ENCODE data around the gene GTPBP8.
"Not testable (repeated sequence)": the region's sequence is repeated elsewhere in the genome, so short reads cannot be mapped to it uniquely, and the experiment has no call there.

Gene GTPBP8

DNA sequence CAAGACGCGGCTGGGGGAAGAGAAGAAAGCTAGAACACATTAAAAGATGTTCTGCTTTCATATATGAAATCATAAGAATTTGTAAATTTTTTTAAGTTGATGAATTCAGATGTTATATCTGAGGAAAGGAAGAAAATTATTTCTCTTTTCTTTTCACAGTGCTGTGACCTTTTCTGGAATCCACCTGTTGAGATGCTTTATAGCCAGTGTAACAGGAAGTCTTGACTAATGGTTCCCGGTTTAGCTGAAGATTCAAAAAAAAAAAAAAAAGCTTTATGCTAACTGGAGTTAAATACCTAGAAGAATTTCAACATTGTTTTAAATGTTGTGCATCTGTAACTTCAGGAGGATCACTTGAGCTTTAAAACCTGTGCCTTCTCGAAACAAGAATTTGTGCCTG lies 9.9 kb downstream of the GTPBP8 start:
- DNase-seq = no peak

DNA sequence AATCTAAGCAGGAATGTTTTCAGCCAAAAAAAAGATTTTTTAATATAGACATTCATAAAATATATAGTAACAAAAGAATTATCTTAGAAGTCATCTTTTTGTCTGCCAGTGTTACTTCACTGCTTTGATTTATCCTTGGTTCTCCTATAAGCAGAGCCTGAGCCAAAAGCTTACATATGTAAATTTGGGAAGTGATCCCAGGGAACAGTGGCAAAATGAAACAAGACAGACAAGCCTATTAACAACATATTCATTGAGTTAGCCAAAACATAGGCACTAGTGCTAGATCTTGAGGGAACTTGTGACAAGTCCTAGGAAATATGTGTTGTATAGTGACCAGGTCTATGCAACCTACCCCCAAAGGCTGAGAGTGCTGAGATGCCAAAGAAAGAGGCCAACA lies 11.3 kb downstream of the GTPBP8 start:
- no peak for DNase-seq

DNA sequence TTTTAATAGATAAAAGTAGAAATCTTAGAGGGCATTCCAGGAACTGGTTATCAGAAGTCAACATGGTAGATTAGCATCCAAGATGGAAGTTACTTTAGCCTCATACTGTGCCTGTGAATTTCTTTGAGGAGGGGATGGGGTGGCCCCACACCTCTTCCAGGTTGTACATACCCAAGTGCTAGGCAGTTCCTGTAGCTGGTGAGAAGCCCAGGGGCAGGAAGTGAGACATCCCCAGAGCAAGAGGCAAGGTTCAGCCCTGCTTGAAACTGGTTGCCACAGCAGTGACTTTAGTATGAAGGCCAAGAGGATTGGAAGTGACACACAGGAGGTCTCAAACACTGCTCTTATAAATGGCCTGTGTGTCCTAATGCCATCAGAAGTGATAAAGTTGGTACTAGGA lies 11.9 kb downstream of the GTPBP8 start:
- DNase-seq = no peak

DNA sequence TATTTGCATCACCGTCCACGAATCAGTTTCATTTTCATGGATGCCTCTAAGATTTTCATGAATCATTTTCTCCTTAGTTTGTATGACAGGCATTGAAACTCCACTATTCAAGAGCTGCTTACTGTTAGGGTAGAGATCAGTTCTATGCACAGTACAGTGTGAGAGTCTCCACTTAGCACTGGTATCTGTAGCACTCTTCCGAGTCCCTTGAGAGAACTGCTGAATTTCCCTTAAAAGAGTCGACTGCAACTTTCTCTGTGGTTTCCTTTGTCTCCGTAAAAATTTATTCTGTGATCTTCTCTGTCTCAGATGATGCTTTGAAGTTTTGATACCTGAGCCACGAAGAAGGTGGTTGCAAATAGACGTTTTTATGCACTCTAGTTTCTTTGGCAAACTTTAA lies 14.8 kb downstream of the GTPBP8 start:
- DNase-seq = no peak

DNA sequence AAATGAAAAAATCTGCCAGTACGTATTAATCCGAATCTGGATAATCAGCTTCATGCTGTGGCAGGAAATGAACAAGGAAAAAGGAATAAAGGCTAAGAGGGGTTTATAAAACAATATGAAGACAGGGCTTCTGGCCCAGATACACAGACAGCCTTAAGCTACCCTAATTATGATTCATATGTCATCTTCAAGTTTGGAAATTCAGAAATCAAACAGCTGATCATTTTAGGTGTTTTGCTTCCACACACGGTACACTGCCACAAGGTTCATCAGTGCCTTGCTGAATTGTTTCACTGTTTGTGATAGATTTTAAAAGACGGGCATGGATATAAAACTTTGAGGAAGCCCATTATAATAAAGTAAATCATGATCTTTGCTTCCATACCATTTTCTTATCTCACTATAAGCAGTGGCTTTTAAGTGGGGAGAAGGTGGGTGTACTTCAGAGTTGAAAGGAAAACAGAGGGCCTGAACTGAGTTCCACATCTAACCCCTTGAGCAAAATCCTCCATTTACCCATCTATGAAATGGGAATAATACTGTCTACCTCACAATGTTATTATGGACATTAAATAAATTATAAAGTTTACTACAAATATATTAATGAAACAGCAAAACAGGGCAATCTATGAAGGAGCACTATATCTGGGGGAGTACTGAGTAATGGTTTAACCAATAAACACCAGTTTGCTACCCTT lies 15.7 kb downstream of the GTPBP8 start:
- DNase-seq = no peak

DNA sequence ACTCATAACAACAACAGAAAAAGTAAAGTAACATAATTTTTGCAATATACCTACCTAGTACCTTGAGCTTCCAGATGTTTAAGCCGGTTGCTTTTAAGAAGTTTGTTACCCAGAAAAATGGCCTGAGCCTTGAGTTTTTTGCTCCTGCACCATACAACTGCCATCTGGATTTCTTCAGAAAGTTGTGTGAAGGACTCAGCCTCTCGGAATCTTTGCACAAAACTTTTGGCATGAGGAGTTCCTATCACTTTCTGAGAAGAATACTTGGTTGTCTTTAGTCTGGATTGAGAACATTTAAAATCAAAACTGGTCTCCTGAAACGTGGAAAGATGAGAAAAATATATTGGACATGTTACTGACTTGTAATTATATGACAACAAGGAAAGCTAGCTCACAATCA lies 17.3 kb downstream of the GTPBP8 start:
- DNase-seq = no peak

DNA sequence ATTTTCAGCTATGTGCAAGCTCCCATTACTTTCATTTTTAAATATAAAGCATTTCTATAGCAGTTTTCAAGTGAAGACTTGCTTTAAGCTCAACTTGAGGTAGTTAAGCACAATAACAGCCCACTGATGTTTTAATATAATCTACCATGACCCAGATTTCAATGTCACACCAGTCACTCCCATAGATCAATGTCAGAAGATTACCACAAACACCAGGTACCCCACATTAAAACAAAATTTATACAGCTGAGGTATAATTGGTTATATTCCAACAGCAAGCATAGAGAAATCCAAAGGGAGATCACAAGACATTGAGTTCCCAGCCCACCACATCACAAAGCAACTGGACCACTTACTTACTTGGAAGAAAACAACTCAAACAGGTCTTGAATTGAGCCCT lies 22.8 kb downstream of the GTPBP8 start:
- DNase-seq = no peak

DNA sequence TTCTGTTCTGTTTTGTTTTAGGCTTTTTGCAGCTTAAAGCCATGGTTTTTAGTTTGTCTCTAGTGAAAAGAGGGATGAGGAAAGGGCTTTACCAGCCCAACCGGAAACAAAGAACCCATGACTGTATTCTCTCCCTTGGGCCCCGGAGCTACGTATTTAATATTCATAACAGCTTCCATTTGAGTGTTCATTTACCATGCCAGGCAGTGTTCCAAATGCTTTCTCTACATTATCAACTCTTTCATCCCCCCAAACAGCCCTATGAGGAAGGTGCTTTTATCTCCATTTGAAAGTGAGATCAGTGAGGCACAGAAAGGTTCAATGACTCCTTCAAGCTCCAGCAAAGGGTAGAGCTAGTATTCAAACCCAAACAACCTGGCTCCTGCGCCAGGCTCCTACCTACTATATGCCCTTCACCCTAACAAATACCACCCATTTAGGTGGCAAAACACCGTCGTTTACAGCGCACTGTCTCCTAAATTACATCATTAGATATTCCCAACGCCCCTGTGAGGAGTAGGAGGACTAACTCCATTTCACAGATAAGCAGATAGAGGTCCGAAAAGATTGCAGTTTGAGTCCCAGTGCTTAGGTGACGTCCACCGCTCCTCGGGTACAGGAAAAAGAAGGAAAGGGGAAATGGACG lies 27.9 kb downstream of the GTPBP8 start:
- peak in 2 of 51 donors; percentile 8 to 63 for DNase-seq

DNA sequence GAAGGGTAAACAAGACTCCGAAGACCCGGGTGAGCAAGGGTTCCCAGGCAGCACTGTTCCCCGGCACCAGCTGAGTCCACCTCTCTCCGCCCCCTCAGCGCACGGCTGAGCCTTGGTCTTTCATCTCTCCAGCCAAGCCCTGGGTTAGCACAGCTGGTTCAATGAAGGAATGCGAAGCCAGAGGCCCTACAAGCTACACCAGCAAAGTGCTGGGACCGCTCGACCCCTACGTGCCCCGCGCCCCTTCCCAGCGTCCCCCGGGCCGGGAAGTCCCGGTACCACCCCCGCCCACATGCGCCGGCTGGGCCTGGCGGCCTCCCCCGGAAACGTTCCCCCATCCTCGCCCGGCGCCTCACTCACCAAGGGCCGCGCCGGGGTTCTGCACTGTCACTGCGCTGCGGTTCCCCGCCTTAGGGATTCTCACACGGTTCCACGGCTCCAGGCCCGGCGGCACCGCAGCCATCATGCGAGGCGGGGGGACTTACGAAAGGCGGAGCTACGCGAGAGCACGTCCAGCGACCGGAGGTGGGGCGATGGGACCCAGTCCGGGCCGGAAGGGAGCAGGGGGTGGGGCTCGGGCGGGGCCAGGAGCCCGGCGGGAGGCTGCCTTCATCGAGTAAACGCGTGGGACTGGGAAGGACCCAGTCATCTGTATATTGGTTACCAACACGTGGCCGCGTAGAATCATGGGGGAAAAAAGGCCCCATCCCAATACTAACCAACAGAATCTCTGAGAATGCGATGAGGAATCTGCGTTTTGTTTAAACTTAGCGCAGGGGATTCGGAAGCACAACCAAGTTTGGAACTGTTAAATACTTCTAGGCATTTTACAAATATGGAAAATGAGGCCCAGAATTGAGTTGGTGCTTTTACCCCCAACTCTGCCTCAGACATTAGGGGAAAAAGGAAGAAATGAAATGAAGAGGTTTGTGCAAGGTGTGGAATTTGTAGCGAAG lies 28.7 kb downstream of the GTPBP8 start:
- peak; percentile 66 to 98 (median 91) for DNase-seq

DNA sequence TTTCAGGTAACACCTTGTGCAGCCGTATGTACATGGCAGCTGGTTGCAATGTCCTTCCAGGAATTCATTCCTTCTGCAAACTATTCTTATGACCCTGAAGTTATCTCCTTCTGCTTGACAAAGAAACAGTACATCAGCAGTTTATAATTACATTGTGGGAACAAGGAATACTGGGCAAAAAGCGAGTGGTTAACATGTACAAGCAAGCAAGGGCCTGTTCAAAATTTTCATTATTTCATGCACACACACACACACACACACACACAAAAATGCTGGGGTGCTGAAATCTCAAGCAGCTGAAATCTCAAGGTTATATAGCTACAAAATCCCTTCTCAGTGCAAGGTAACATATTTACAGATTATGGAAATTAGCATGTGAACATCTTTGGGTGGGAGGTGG lies 30.7 kb downstream of the GTPBP8 start:
- DNase-seq = no peak

DNA sequence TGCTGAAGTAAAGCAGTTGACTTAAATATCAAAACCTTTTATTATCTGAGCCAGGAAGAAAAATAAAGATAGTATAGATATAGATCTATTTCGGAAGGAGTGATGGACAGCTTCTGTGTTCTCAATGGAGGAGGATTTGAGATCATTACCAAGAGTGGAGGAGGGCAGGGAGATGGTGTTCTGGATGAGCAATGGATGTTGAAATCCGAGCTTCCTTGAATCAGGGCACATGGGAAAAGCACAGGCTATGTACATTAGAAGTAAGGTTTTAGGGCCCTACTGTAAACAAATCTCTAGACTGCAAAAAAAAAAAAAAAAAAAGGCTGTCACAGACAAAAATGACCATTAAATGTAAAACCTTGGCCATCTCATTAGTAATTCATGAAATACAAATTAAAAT lies 43.2 kb downstream of the GTPBP8 start:
- no peak for DNase-seq

DNA sequence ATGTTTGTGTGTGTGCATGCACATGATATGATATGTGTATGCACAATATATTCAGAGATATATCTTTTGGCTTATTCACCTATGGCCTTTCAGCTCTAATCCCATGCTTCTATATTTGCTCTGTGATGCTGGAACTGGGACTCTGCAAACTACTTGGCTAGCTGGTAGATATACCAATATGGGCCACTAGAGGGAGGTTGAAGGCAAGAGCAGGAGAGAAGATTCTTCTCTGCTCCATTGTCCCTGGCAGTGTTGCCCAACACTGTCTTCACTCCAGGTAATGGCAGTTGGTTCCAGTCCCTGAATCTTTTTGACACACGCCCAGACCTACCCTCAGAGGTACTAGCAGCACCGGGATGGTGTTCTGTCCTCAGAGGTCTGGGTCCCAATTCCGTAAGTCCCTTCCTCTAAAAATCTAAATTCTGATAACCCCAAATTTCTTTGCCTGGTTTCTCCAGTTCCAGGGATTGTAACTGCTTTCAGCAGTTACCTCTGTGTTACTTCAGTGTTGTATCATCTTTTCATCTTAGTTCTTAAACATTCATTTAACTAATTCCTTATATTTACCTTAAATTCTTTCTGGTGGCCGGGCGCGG lies 44.7 kb downstream of the GTPBP8 start:
- DNase-seq = peak in 10 of 51 donors; percentile 1 to 42 (median 4)

DNA sequence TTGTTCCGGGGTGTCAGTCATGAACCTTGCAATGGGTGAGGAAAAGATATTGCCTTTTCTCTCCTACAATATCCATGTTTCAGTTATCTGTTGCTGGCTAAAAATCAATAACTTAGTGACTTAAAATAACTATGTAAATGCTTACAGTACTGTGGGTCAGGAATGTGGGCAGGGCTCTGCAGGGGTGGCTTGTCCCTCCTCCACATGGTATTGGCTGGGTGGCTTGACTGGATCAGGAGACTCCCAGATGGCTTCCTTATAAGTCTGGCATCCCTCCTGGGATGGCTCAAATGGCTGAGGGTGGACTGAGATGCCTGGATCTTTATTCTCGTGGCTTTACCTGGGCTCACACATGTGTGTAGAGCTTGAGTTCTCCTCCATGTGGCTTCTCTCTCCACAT lies 47.5 kb downstream of the GTPBP8 start:
- DNase-seq = no peak

DNA sequence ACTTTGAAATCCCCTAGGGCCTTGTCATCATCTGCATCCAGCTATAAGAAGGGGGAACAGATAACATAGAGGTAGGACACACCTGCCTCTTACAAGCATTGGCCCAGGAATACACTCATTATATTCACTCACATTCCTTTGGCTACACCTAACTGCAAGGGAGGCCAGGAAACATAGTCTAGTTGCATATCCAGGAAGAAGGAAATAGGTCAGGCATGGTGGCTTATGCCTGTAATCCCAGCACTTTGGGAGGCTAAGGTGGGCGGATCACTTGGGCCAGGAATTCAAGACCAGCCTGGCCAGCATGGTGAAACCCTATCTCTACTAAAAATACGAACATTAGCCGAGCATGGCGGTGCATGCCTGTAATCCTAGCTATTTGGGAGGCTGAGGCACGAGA lies 48.8 kb downstream of the GTPBP8 start:
- DNase-seq = no peak

DNA sequence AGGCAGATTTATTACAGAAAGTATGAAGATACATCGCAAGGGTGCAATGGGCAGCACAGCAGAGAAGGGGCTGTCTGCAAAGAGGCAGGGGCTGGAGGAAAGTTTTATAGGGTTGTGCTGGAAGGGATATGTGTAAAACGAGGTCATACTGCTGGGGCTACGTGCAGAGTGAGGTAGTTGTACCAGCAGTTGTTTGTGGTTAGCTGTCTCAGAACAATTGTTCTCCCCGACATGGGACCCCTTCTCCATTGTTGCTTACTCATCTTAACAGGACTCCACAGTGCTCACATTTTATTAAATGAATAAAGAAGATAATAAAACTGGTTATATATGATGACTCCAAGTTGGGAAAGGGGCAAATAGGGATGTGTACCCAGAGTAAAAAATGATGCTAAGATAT lies 49.4 kb downstream of the GTPBP8 start:
- DNase-seq = no peak

DNA sequence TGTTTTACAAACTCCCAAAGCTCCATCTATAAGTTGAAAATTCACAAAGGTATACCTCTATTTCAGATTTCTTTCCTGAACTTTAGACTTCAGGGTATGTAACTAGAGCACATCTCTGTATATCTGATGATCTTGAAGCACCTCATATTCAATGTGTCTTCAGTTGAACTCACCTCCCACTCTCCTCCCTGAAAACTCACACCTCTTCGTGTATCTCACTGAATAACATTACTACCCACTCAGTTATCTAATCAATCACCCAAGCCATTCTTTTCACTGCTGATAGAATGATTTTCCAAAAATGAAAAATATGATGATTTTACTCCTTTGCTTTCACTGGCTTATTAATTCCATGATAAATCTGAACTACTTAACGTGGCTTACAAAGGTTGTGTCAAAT lies 52.9 kb downstream of the GTPBP8 start:
- peak in 1 of 51 donors; percentile 1 for DNase-seq

DNA sequence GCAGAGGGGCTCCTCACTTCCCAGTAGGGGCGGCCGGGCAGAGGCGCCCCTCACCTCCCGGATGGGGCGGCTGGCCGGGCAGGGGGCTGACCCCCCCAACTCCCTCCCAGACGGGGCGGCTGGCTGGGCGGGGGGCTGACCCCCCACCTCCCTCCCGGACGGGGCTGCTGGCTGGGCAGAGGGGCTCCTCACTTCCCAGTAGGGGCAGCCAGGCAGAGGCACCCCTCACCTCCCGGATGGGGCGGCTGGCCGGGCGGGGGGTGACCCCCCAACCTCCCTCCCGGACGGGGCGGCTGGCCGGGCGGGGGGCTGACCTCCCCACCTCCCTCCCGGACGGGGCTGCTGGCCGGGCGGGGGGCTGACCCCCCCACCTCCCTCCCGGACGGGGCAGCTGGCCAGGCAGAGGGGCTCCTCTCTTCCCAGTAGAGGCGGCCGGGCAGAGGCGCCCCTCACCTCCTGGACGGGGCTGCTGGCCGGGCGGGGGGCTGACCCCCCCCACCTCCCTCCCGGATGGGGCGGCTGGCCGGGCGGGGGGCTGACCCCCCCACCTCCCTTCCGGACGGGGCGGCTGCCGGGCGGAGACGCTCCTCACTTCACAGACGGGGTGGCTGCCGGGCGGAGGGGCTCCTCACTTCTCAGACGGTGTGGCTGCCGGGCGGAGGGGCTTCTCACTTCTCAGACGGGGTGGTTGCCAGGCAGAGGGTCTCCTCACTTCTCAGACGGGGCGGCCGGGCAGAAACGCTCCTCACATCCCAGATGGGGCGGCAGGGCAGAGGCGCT lies 55.6 kb downstream of the GTPBP8 start:
- DNase-seq = not testable (repeated sequence)

DNA sequence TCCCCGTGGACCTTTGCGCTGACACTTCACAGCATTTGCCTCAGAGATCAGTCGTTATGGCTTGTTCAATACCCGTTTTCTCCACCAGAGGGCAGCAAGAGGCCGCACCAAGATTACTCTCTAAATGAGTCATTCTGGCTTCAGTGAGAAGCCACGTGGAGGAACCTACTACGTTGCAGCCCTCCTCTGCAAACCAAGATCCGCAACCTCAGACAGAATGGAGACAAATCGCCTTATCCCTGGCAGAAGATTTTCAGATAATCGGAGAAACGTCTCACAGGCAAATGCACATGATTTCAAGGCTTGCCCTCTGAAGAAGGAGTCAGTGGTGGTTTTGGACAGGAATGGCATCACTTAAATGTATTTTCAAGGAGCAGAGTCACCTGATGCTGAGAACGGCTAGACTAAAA lies 60.5 kb downstream of the GTPBP8 start:
- DNase-seq = peak; percentile 3 to 94 (median 69)
